ENCODE measurements around the gene PRKCD.
"Not testable (repeated sequence)": the region's sequence is repeated elsewhere in the genome, so short reads cannot be mapped to it uniquely, and the experiment has no call there.

Gene PRKCD

GRCh38 chr3:53139906-53140846 lies 20.8 kb upstream of the PRKCD start:
- no peak for DNase-seq (ENCODE audit: low spot score)

DNA sequence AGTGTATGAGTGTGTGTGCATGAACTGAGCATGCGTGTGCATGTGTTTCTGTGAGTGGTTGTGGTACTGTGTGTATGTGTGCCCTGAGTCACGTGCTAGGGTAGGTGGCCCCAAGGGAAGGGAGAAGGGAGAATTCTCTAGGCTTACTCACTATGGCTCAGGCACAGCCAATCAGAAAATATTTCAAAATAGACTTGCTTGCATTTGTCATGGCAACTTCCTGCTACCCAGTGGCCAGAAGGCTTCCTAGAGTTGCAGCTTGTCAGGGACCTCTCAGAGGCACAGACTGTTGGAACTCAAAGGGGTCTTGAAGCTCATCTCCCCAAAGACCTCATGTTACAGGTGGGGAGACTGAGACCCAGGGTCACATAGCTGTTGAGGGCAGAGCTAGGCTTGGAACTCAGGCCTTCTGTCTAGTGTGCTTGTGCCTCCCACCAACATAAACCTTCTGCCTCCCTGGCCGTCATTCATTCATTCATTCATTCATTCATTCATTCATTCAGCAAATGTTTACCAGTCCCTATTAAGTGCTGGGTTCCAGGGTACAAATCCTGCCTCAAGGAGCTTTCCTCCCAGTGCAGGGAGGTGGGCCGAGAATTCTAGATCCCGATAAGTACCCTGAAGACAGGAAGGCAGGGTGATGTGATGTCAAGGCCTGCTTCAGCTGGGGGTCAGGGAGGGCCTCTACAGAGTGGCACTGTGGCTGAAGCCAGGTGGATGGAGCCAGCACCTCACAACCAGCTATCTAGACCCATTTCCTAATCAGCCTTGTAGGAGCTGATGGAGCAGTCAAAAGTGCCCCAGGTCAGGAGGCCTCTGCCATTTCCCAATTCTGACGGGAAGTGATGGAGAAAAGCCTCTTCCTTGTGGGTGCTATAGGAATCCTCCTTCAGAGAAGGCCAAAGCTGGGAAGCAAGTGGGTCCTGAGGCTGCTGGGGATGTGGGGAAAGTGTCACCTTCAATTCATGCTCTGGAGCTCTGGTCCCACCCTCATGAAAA lies 19.9 kb upstream of the PRKCD start:
- DNase-seq (ENCODE audit: low spot score): no peak

GRCh38 chr3:53142986-53143385 lies 18.0 kb upstream of the PRKCD start:
- no peak for DNase-seq (ENCODE audit: low spot score)

GRCh38 chr3:53144446-53144845 lies 16.6 kb upstream of the PRKCD start:
- DNase-seq (ENCODE audit: low spot score): no peak

DNA sequence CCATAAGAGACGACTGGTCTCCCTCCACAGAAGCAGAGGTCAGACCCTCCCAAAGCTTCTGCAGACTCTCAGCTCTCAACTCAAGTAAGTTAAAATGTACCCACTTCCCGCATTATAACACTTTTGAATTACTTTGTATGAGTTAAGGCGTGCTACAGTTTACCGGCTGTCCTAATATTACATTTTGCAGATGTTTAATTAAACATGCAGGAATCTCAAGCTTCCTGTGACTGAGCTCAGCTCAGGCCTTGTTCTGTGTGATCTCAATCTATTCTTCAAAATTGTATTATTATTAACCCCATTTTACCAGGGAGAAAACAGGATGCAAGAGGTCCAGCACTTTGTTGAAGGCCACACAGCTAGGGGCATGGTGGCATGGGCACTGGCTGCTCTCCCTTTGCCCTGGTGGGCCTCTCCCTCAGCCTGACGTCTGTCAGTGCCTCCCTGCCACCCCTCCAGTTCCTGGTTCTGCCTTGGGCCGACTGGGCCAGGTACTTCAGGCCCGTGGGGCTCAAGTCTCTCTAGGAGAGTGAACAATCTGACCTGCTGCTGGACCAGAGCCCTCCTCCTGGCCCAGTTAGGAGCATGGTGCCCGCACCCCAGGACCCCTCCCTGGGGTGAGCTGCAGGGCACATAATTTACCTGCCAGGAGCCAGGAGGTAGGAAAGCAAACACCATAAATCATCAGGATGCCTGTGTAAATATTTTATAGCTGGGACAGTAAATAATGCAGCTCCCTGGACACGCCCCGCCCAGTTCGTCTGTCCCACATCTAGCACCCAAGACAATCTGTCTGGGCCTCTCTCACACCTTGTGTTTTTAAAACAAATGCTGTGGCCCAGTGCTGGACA lies 15.9 kb upstream of the PRKCD start:
- no peak for DNase-seq (ENCODE audit: low spot score)

- DNase-seq (ENCODE audit: low spot score): no peak
Measured at GRCh38 chr3:53145713-53146080, 15.3 kb upstream of the PRKCD start.

DNA sequence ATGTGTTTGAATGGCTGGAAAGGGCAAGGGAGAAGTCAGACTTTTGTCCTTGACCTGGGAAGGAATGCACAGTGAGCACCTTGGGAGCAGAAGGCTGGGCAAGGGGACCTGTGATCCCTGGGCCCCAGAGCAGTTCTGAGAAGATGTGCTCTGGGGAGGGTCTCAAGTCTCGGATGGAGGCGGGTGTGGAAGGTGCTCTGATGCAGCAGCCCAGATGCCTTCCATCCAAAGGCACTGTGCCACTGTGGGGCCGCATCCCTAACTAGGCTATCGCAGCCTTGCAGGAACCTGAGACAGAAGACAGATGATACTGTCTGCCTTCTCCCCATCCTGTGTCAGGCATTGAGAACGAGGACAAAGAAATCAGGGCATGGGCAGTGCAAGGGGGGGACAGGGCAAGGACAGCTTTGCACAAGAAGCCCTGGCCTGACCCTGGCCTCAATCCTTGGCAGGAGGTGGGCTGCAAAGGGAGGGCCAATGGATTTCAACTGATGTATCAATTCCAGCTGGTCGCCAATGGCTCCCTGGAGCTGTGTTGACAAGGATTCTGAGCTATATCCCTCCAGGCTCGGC lies 14.6 kb upstream of the PRKCD start:
- DNase-seq (ENCODE audit: low spot score): no peak

DNA sequence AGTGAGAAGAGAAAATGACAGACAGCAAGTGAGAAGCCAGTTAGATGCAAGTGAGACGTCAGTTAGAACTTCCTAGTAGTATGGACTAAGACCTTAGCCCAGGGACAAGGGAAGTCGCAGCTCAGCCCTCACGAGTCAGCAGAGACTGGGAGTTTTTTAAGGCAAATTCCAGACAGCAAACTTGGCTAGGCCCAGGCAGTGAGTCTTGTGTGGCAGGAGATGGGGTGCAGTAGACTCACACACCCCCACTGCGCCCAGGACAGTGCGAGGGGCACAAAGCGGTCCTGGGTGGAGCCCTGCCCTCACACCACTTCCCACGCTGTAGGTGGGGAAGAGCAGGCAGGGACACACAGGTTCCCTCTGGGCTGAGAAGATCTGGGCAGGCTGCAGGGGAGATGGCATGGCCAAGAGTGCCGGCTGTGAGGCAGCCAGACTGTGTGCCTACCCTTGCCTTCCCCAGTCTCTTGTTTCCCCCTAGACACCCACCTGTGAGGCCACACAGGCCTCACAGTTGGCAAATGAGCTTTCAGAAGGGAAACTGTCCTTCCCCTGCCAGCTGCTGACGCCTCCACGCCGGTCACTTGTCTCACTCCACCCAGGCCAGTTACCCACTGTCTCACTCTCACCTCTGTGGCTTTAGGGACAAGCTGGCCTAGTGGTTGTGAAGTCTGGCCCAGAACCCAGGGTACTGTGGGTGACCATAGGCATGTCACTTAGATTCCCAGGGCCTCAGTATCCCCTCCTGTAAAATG lies 13.7 kb upstream of the PRKCD start:
- no peak for DNase-seq (ENCODE audit: low spot score)

GRCh38 chr3:53147903-53148400 lies 13.1 kb upstream of the PRKCD start:
- no peak for DNase-seq (ENCODE audit: low spot score)

DNA sequence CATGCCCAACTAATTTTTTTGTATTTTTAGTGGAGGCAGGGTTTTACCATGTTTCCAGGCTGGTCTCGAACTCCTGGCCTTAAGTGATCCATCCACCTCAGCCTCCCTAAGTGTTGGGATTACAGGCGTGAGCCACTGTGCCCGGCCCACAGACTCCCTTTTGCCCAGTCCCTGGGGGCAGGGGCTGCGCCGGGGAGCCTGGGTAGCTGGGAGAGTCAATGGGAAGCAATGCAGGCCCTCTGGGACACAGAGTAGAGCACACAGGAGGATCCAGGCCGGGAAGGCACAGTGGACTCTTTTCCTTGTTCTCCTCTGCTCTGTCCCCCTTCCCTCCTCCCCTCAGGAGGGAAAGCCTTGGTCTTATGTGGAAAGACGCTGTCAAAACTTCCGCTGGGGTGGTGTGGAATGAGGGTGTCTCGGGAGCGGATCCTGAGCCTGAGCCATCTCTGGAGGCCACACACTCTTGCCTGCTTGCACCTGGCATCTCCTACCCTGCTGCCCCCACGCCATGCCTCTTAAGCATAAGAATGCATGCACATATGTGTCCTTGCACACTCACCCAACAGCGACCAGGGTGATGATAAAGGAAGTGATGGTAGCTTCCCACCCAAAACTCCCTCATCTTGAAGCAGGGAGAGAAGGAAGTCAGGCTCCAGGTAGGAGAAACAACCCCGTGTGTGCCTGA lies 11.9 kb upstream of the PRKCD start:
- no peak for DNase-seq (ENCODE audit: low spot score)

DNA sequence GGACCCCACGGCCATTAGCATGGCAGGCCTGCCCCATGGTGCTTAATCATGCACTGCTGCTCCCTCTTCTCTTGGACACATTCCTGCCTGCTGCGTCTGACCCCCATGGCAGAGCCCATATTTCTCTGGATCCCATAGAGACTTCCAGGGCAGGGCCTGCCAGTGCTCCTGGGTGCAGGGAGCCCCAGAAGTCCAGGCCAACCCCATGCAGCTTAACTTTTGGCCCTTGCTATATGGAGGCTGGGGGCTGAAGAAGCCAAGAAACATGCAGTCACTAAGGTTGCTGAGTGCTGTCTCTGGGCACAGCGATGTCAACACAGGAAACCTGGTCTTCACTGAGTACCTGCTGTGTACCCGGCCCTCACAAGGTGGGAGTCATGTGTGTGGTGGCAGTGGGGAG lies 11.3 kb upstream of the PRKCD start:
- no peak for DNase-seq (ENCODE audit: low spot score)

GRCh38 chr3:53150247-53151085 lies 10.5 kb upstream of the PRKCD start:
- DNase-seq (ENCODE audit: low spot score): no peak

GRCh38 chr3:53151086-53151438 lies 9.9 kb upstream of the PRKCD start:
- not testable (repeated sequence) for DNase-seq (ENCODE audit: low spot score)

GRCh38 chr3:53151465-53151864 lies 9.5 kb upstream of the PRKCD start:
- DNase-seq (ENCODE audit: low spot score): no peak

GRCh38 chr3:53151870-53152660 lies 8.9 kb upstream of the PRKCD start:
- no peak for DNase-seq (ENCODE audit: low spot score)

DNA sequence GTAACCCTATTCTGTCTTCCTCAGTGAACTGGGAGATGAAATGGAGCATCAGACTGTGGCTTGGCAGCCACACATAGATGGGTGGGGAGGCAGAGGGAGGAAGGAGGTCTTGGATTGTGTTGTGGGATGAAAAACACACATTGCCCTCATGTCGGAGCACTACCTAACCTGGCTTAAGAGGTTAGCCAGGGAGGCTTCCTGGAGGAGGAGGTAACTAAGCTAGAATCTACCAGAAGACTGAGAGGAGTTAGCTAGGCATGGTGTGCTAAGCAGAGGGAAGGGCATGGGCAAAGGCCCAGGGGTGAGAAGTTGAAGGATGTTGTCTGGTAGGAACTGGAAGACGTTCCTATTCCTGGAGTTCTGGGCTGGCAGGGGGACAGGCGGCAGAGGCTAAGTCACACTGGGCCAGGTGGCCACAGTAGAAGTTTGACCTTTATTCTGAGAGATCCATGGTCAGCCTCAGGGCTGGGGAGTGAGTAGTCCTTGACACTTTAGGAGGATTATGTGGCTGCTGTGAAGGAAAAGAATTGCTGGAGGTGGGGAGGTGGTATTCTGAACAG lies 7.7 kb upstream of the PRKCD start:
- DNase-seq (ENCODE audit: low spot score): no peak

DNA sequence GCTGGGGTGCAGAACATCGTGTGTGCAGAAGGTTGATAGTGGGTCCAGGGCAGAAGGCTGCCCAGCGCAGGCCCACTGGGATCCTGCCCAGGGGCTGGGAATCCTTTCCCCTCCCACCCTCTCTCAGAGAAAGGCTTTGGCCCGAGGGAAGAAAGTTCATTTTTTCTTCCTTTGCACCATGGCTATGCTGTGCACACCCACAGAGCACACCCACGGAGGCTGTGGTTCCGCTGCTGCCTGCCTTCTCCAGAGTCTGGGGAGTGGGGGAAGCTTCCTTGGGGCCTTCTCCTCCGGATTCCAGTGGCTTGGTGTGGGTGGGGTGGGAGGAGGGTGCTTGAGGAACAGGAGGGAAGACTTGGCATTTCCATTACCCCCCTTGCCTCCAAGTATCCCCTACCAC lies 7.0 kb upstream of the PRKCD start:
- no peak for DNase-seq (ENCODE audit: low spot score)

DNA sequence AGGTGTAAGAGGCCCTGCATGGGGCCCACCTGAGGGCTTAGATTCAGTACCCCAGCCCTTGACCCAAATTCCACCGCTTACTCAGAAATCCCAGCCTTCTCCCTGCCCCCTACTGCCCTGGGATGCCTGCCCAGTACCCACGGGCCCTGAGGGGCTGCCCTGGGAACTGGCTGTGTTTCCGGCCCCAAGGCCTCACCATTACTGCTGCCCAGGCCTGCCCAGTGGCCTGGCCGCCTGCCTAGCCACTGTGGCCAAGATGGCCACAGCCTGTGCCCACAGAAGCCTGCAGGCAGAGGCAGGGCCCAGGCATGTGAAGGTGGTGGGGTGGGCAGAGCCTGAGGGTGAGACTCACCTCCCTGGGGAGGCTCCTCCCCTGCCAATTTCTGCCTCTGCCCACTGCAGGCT lies 6.1 kb upstream of the PRKCD start:
- no peak for DNase-seq (ENCODE audit: low spot score)
